Right cardiac atrium (tissue), 5 donors: Measurements from ENCODE around the gene NCF4. TPM values are rescaled to one million over a fixed set of nuclear protein-coding genes. Genes with fewer than 3 reads are reported as not detected.

Experiments
- ATAC-seq, 2 donors: fragments of 200-7000 bp; cut with Tn5 transposase; one replicate each; pipeline versions ENCODE4 v1.8.0 to v1.9.1; 2020; ENCODE audit warnings: moderate library complexity in 2 of 2, mild to moderate bottlenecking in 1 of 2
- DNase-seq, 3 donors: peaks; one replicate each; pipeline ENCODE4 v3.0.0-alpha.2; 2020
- H3K27ac ChIP-seq: one replicate; pipeline ENCODE4 v1.5.1; 2013; ENCODE audit warnings: mild to moderate bottlenecking, low read length, control low read depth, moderate library complexity
- H3K27me3 ChIP-seq: one replicate; pipeline ENCODE4 v1.6.1; 2013; ENCODE audit not compliant: control insufficient read depth, insufficient read depth
- H3K4me1 ChIP-seq: one replicate; pipeline ENCODE4 v1.6.1; 2013; ENCODE audit warnings: low read length; ENCODE audit not compliant: control insufficient read depth, insufficient read depth
- H3K4me3 ChIP-seq: one replicate; pipeline ENCODE4 v1.5.1; 2013; ENCODE audit warnings: low read length, control low read depth
- H3K9me3 ChIP-seq: one replicate; pipeline ENCODE4 v1.6.1; 2013; ENCODE audit warnings: low read length; ENCODE audit not compliant: control insufficient read depth
- WGBS: extraction: QIAGEN DNeasy Blood & Tissue Kit; methylation state at CpG from one replicate; pipeline ENCODE4 v1.1.7; 2013; 5-methylcytosine and 5-hydroxymethylcytosine counted together
- intact Hi-C, 4 donors: fragments of 100-400 bp; cut with DNase I; formaldehyde crosslinking; loops; one replicate each; pipeline versions ENCODE4 v1.11.0 to v1.14.0; 2022 to 2023
- polyA plus RNA-seq: library from polyadenylated mRNA; stranded (reverse); fragments of 200-250 nt; gene quantifications from one replicate; pipeline ENCODE4 v1.2.3, GENCODE V29; 2013
- total RNA-seq, 4 donors: library from RNA; stranded (reverse); fragmentation: NEBNext Ultra II Directional; extraction: Animal tissue kit (Norgen Biotek cat#: 25700); gene quantifications; one replicate each; pipeline ENCODE4 v1.2.1, GENCODE V29; 2021
- donor health status: healthy with polysubstance abuse.
- donor health status: DM: no; HTN: yes; CAD: no.
- donor health status: DM: no; HTN: no; CAD: no.
- donor health status: DM: no; HTN: yes; CAD: no; lungs with severe emphysema.
- donor health status: DM: yes; HTN: yes; CAD: no.

Gene NCF4
- total and polyA plus RNA-seq, 5 donors, result 3.1 to 6.9 (median 6.6) TPM

GRCh38 chr22:36822581-36822980 lies 38.2 kb upstream of the NCF4 start:
- H3K4me3 ChIP-seq, result no peak overlapping the region
- no peaks in the 10 kb centered on the region for H3K9me3 ChIP-seq
- 68% methylated on average over 6 of the region's 6 CpGs for WGBS
- intact Hi-C loops, result no loop called here
- ATAC-seq (no peak), DNase-seq (no peak)
- H3K27me3 ChIP-seq, result no peaks in the 10 kb centered on the region
- H3K27ac ChIP-seq, result no peak overlapping the region
- H3K4me1 ChIP-seq, result no peaks in the 10 kb centered on the region

DNA sequence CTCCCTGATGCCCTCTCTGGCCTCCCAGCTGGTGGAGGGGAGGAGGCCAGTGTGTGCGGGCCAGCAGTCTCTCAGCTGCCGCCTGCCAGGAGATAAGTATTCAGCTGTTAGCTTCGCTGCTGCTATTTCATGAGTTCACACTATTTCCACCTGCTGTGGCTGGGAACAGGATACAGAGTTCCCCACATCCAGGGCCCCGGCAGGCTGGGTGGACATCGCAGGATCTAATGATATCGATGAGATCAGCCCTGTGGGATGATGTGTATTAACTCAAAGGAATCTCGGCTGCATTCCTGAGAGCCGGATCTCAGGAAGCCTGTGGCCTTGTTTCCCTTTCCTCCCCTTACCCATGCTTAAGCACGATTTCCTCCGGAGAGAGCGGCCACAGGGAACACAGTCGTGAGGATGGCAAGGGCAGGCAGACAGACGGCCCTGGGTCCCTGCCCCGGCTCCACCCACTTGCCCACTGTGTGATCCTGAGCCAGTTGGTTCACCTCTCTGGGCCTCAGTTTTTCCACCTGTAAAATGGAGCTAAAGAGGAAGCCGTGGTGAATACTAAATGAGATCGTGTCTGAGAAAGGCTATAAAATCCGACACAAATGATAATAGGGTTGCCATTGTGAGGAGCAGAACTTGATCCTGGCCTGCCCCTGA lies 37.5 kb upstream of the NCF4 start:
- no peak for DNase-seq
- no peak overlapping the region for H3K4me3 ChIP-seq
- 36% methylated on average over 17 of the region's 17 CpGs for WGBS
- intact Hi-C loops, result no loop called here
- no peaks in the 10 kb centered on the region for H3K9me3 ChIP-seq
- no peak overlapping the region for H3K27ac ChIP-seq
- no peaks in the 10 kb centered on the region for H3K27me3 ChIP-seq
- H3K4me1 ChIP-seq, result no peaks in the 10 kb centered on the region
- ATAC-seq, result peak in 1 of 2 donors; percentile 16

GRCh38 chr22:36824655-36825054 lies 36.2 kb upstream of the NCF4 start:
- 96% methylated on average over 2 of the region's 2 CpGs for WGBS
- no peak overlapping the region for H3K27ac ChIP-seq
- no peak overlapping the region for H3K4me3 ChIP-seq
- DNase-seq, result no peak
- ATAC-seq, result no peak
- no peaks in the 10 kb centered on the region for H3K9me3 ChIP-seq
- no peaks in the 10 kb centered on the region for H3K4me1 ChIP-seq
- intact Hi-C loops, result no loop called here
- no peaks in the 10 kb centered on the region for H3K27me3 ChIP-seq

DNA sequence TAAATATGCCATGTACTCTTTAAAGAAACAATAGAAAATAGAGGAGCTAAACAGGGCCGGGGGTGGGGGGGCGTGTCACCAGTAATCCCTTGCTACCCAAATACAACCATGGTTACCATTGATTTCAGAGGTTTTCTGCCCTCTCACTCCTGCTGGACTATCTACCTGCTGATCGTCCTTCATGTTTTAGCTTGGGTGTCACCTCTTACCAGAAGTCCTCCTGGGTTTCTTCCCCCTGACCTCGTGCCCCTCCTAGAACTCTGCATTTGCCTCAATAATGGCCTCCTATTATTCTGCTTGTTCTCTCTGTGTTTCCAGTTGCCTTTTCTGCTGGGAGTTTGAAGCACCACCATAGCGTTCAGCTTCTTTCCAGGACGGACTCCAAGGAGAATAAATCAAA lies 34.5 kb upstream of the NCF4 start:
- no peaks in the 10 kb centered on the region for H3K4me1 ChIP-seq
- H3K4me3 ChIP-seq, result no peak overlapping the region
- DNase-seq (no peak), ATAC-seq (no peak)
- H3K27me3 ChIP-seq, result no peaks in the 10 kb centered on the region
- 84% methylated on average over 6 of the region's 6 CpGs for WGBS
- intact Hi-C loops, result no loop called here
- H3K9me3 ChIP-seq, result no peaks in the 10 kb centered on the region
- no peak overlapping the region for H3K27ac ChIP-seq

DNA sequence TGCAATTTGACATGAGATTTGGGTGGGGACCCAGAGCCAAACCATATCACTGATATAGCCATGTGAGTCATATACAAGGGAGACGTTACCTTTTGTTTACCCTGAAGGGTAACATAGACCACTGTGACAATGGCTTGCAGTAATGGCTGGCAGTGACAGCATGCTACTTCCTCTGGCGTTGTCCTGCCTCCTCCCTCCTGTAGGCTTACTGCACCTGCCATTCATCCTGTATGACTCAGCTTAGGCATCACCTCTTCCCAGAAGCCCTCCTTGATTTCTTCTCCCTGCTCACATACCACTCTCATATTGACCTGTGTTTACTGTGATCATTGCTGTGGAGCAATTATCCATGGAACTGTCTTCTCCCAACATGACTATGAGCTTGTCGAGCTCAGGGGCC lies 32.0 kb upstream of the NCF4 start:
- Histone ChIP-seq H3K27me3 (no peaks in the 10 kb centered on the region), H3K9me3 (no peaks in the 10 kb centered on the region), H3K4me3 (no peak overlapping the region), H3K27ac (no peak overlapping the region), H3K4me1 (no peaks in the 10 kb centered on the region)
- DNase-seq (no peak), ATAC-seq (no peak)
- intact Hi-C loops, result no loop called here
- 50% methylated on average over 3 of the region's 3 CpGs for WGBS

GRCh38 chr22:36829370-36830002 lies 31.3 kb upstream of the NCF4 start:
- intact Hi-C loops, result no loop called here

GRCh38 chr22:36830601-36831000 lies 30.2 kb upstream of the NCF4 start:
- H3K4me1 ChIP-seq, result no peaks in the 10 kb centered on the region
- 75% methylated on average over 2 of the region's 2 CpGs for WGBS
- intact Hi-C loops, result no loop called here
- DNase-seq (no peak), ATAC-seq (no peak)
- no peaks in the 10 kb centered on the region for H3K9me3 ChIP-seq
- H3K27me3 ChIP-seq, result no peaks in the 10 kb centered on the region
- no peak overlapping the region for H3K4me3 ChIP-seq
- no peak overlapping the region for H3K27ac ChIP-seq

More at GRCh38 chr22:36829370-36830002, 31.3 kb upstream of the NCF4 start:
- Histone ChIP-seq H3K9me3 (no peaks in the 10 kb centered on the region), H3K27ac (no peak overlapping the region), H3K4me3 (no peak overlapping the region), H3K4me1 (no peaks in the 10 kb centered on the region), H3K27me3 (no peaks in the 10 kb centered on the region)
- DNase-seq, result no peak
- ATAC-seq, result no peak
- 55% methylated on average over 5 of the region's 5 CpGs for WGBS

- intact Hi-C loops, result no loop called here
- Histone ChIP-seq H3K4me1 (no peaks in the 10 kb centered on the region), H3K27ac (no peak overlapping the region), H3K9me3 (no peaks in the 10 kb centered on the region), H3K4me3 (no peak overlapping the region), H3K27me3 (no peaks in the 10 kb centered on the region)
- ATAC-seq (no peak), DNase-seq (no peak)
Observed at GRCh38 chr22:36831206-36831605, 29.6 kb upstream of the NCF4 start.

DNA sequence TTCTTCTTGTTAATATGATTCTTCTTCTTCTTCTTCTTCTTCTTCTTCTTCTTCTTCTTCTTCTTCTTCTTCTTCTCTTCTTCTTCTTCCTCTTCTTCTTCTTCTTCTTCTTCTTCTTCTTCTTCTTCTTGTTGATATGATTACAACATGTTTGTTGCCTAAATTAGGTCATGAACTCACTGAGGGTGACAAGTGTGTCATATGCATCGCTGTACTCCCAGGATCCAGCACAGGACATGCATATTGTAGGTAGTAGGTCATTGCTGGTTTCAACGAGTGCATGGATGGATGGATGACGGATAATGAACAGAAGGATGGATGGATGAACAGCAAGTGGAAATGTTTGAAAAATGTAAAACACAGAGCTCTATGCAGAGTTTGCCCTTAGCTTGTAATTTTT lies 29.1 kb upstream of the NCF4 start:
- Histone ChIP-seq H3K4me1 (no peaks in the 10 kb centered on the region), H3K9me3 (no peaks in the 10 kb centered on the region), H3K4me3 (no peak overlapping the region), H3K27ac (no peak overlapping the region), H3K27me3 (no peaks in the 10 kb centered on the region)
- intact Hi-C loops, result no loop called here
- ATAC-seq (no peak), DNase-seq (no peak)
- WGBS, result 87% methylated on average over 3 of the region's 3 CpGs

- intact Hi-C loops, result no loop called here
- Histone ChIP-seq H3K4me3 (no peak overlapping the region), H3K4me1 (no peaks in the 10 kb centered on the region), H3K27me3 (no peaks in the 10 kb centered on the region), H3K9me3 (no peaks in the 10 kb centered on the region), H3K27ac (no peak overlapping the region)
- no peak for DNase-seq
- ATAC-seq, result no peak
- 70% methylated on average over 3 of the region's 3 CpGs for WGBS
Observed at GRCh38 chr22:36833073-36833472, 27.7 kb upstream of the NCF4 start.

DNA sequence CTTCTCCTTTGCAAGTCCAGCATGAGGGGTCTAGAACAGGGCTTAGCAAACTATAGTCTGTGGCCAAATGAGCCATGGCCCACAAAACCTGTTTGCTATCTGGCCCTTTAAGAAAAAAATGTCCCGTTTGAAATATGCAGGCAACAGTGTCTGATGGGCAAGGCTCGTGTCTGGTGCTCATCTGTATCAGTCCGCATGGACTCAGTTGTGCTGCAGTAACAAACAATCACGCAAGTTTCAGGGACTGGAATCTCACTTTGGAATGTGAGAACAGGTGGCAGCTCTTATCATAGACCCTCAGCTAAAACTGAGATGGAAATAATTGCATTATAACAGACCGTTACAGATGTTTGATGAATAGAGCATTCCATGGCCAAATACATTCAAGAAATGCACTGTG lies 24.9 kb upstream of the NCF4 start:
- no peaks in the 10 kb centered on the region for H3K4me1 ChIP-seq
- 60% methylated on average over 5 of the region's 5 CpGs for WGBS
- DNase-seq (no peak), ATAC-seq (no peak)
- H3K9me3 ChIP-seq, result no peaks in the 10 kb centered on the region
- H3K4me3 ChIP-seq, result no peak overlapping the region
- H3K27ac ChIP-seq, result no peak overlapping the region
- intact Hi-C loops, result no loop called here
- no peaks in the 10 kb centered on the region for H3K27me3 ChIP-seq
